ENCODE results near the gene ADARB1.

The ADARB1 gene

GRCh38 chr21:45079351-45079750, 5.0 kb downstream of the ADARB1 start:
- no peak for DNase-seq

GRCh38 chr21:45080232-45080631, 5.9 kb downstream of the ADARB1 start:
- no peak for DNase-seq

GRCh38 chr21:45080639-45081414, 6.4 kb downstream of the ADARB1 start:
- no peak for DNase-seq

GRCh38 chr21:45081636-45082035, 7.3 kb downstream of the ADARB1 start:
- no peak for DNase-seq

- DNase-seq, result no peak
Observed at GRCh38 chr21:45082736-45083135, 8.4 kb downstream of the ADARB1 start.

- no peak for DNase-seq
Observed at GRCh38 chr21:45084121-45084520, 9.7 kb downstream of the ADARB1 start.

GRCh38 chr21:45084881-45085536, 10.6 kb downstream of the ADARB1 start:
- no peak for DNase-seq

- DNase-seq, result no peak
Observed at GRCh38 chr21:45085700-45086099, 11.3 kb downstream of the ADARB1 start.

GRCh38 chr21:45086337-45086958, 12.1 kb downstream of the ADARB1 start:
- DNase-seq, result no peak

- no peak for DNase-seq
Observed at GRCh38 chr21:45087022-45087823, 12.8 kb downstream of the ADARB1 start.

- DNase-seq, result no peak
Observed at GRCh38 chr21:45088116-45088515, 13.7 kb downstream of the ADARB1 start.

GRCh38 chr21:45088729-45089128, 14.3 kb downstream of the ADARB1 start:
- DNase-seq, result no peak

GRCh38 chr21:45089964-45090363, 15.6 kb downstream of the ADARB1 start:
- no peak for DNase-seq

- DNase-seq, result no peak
Observed at GRCh38 chr21:45090966-45091365, 16.6 kb downstream of the ADARB1 start.

GRCh38 chr21:45091550-45092322, 17.4 kb downstream of the ADARB1 start:
- no peak for DNase-seq

GRCh38 chr21:45093035-45093532, 18.7 kb downstream of the ADARB1 start:
- no peak for DNase-seq

- no peak for DNase-seq
Observed at GRCh38 chr21:45094412-45094811, 20.0 kb downstream of the ADARB1 start.

- DNase-seq, result no peak
Observed at GRCh38 chr21:45095505-45095904, 21.1 kb downstream of the ADARB1 start.

GRCh38 chr21:45096217-45096616, 21.8 kb downstream of the ADARB1 start:
- DNase-seq, result no peak

- DNase-seq, result no peak
Observed at GRCh38 chr21:45097827-45098387, 23.5 kb downstream of the ADARB1 start.

GRCh38 chr21:45098867-45099266, 24.5 kb downstream of the ADARB1 start:
- DNase-seq, result no peak

- no peak for DNase-seq
Observed at GRCh38 chr21:45099571-45099970, 25.2 kb downstream of the ADARB1 start.
